Panc1 (cell line): ENCODE data around the gene CTSL. TPM values are rescaled to one million over a fixed set of nuclear protein-coding genes. Genes with fewer than 3 reads are reported as not detected.

Source experiments
- ATAC-seq: fragments of 200-7000 bp; cut with Tn5 transposase; 2 replicates; pipeline ENCODE4 v1.9.1; 2020; ENCODE audit warnings: mild to moderate bottlenecking, moderate library complexity
- BruUV-seq: library from RNA; stranded (reverse); fragments of 400-500 nt; replicated peaks from 2 replicates; lab custom pipeline; 2021; lab: Mats Ljungman, UMichigan
- CTCF ChIA-PET: fragments of 300-600 bp; sonication (Branson Sonifier 250); formaldehyde crosslinking; loops from one replicate; lab custom pipeline; 2022; ENCODE audit warnings: antibody characterized with exemption; lab: Charles Lee
- POLR2A ChIA-PET: fragments of 300-600 bp; sonication (Branson Sonifier 250); formaldehyde crosslinking; loops from one replicate; lab custom pipeline; 2022; ENCODE audit warnings: antibody characterized with exemption; lab: Charles Lee
- DNase-seq: peaks from one replicate; pipeline ENCODE4 v3.0.0-alpha.2; 2010; ENCODE audit warnings: low read depth, low spot score
- H3K27ac ChIP-seq: 2 replicates; pipeline ENCODE4 v1.5.1; 2011; ENCODE audit warnings: mild to moderate bottlenecking, low read length, inconsistent platforms
- H3K27me3 ChIP-seq: fragments of 200-500 bp; sonication (Bioruptor generic); 2 replicates; pipeline ENCODE4 v1.6.0; 2014; ENCODE audit warnings: low read length, inconsistent platforms; ENCODE audit not compliant: control insufficient read depth, insufficient read depth
- H3K36me3 ChIP-seq: fragments of 200-500 bp; sonication (Bioruptor generic); 2 replicates; pipeline ENCODE4 v1.5.1; 2014; ENCODE audit warnings: inconsistent platforms, mild to moderate bottlenecking, low read length, moderate library complexity; ENCODE audit not compliant: control insufficient read depth, insufficient read depth
- H3K4me1 ChIP-seq: 2 replicates; pipeline ENCODE4 v1.5.1; 2011; ENCODE audit warnings: inconsistent platforms, mild to moderate bottlenecking, low read length, moderate library complexity; ENCODE audit not compliant: control insufficient read depth, insufficient read depth
- H3K4me3 ChIP-seq, 2 experiments: 2 replicates each; pipeline ENCODE4 v1.5.1; 2011 to 2012; ENCODE audit warnings: low read depth in 2 of 2, low read length in 2 of 2, mild to moderate bottlenecking in 2 of 2, inconsistent platforms in 1 of 2, moderate library complexity in 1 of 2
- H3K9me3 ChIP-seq: fragments of 200-500 bp; sonication (Bioruptor generic); 2 replicates; pipeline ENCODE4 v1.5.1; 2014; ENCODE audit warnings: low read depth, mild to moderate bottlenecking, inconsistent platforms, low read length, moderate library complexity; ENCODE audit not compliant: control insufficient read depth, insufficient read depth
- POLR2AphosphoS5 ChIP-seq: IDR thresholded peaks from 2 replicates; pipeline ENCODE4 v1.6.1; 2012; ENCODE audit warnings: mild to moderate bottlenecking, low read depth, low read length, moderate library complexity
- SIN3A ChIP-seq: IDR thresholded peaks from 2 replicates; pipeline ENCODE4 v1.6.1; 2012; ENCODE audit warnings: low read depth, mild to moderate bottlenecking, low read length, moderate library complexity, borderline replicate concordance; ENCODE audit not compliant: insufficient read depth
- TCF7L2 ChIP-seq: IDR thresholded peaks from 2 replicates; pipeline ENCODE4 v1.6.1; 2011; ENCODE audit warnings: mild to moderate bottlenecking, low read depth, low read length, inconsistent platforms
- in situ Hi-C: cut with HindIII; loops from 2 replicates; pipeline ENCODE4 v1.10.0; 2016; ENCODE audit warnings: low sequenced_read_pairs, low pct_unique_long_range_greater_than_20kb
- intact Hi-C: fragments of 100-400 bp; cut with micrococcal nuclease; formaldehyde crosslinking; loops from one replicate; pipeline ENCODE4 v1.10.0; 2022; ENCODE audit not compliant: unreplicated experiment
- total RNA-seq: library from RNA; stranded (reverse); gene quantifications from one replicate; pipeline ENCODE4 v1.2.1, GENCODE V29; 2021; ENCODE audit not compliant: unreplicated experiment
- TF ChIP-seq, protein P1 (sequence below), 2 experiments: IDR thresholded peaks; 2 replicates each; pipeline ENCODE4 v1.6.1; 2011 to 2012; ENCODE audit warnings: low read depth in 2 of 2, control low read depth in 1 of 2, low read length in 1 of 2, mild to moderate bottlenecking in 1 of 2, moderate library complexity in 1 of 2; ENCODE audit not compliant: insufficient read depth in 1 of 2
- TF ChIP-seq, protein P2 (sequence below): fragments of 450-650 bp; IDR thresholded peaks from 2 replicates; pipeline ENCODE4 v1.5.1; 2017; ENCODE audit warnings: mild to moderate bottlenecking

Gene CTSL
- total RNA-seq, 1 experiment from 2014 or later, result 45.2 TPM

DNA sequence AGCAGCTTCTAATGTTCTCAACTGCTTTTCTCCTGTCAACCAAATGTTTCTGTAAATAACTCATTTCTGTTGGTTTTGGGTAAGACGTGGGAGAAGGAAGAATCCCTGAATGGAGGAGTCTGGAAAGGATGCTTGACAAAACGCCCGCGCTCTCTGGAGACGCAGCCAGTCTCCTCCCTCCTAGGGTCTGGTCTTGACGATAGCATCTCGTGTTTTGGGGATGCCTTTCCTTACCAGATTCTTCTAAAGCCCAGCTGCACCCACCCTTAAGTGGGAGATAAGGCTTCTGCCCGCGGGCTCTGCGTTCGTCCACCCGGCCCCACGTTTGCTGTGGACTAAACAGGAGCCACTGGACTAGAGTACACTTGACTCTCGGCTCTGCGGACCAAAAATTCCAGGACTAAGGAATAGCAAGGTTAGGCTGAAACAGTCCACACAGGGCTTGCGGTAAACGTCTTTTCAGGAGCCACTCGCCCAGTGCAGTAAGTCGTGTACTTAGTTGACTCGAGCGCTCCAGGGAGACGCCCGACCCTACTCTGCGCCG is 491 bp upstream of the CTSL start:
- H3K36me3 ChIP-seq, result no peaks in the 10 kb centered on the region
- TF ChIP-seq TCF7L2 (no peak), POLR2AphosphoS5 (no peak)
- TF ChIP-seq, protein P1, sequence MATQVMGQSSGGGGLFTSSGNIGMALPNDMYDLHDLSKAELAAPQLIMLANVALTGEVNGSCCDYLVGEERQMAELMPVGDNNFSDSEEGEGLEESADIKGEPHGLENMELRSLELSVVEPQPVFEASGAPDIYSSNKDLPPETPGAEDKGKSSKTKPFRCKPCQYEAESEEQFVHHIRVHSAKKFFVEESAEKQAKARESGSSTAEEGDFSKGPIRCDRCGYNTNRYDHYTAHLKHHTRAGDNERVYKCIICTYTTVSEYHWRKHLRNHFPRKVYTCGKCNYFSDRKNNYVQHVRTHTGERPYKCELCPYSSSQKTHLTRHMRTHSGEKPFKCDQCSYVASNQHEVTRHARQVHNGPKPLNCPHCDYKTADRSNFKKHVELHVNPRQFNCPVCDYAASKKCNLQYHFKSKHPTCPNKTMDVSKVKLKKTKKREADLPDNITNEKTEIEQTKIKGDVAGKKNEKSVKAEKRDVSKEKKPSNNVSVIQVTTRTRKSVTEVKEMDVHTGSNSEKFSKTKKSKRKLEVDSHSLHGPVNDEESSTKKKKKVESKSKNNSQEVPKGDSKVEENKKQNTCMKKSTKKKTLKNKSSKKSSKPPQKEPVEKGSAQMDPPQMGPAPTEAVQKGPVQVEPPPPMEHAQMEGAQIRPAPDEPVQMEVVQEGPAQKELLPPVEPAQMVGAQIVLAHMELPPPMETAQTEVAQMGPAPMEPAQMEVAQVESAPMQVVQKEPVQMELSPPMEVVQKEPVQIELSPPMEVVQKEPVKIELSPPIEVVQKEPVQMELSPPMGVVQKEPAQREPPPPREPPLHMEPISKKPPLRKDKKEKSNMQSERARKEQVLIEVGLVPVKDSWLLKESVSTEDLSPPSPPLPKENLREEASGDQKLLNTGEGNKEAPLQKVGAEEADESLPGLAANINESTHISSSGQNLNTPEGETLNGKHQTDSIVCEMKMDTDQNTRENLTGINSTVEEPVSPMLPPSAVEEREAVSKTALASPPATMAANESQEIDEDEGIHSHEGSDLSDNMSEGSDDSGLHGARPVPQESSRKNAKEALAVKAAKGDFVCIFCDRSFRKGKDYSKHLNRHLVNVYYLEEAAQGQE (IDR thresholded peaks at IDR 0.05; ENCODE audit: insufficient read depth in 1 of 2, low read depth in 2 of 2, low read length in 1 of 2), result no peak
- no peaks in the 10 kb centered on the region for H3K27me3 ChIP-seq
- ChIA-PET CTCF (no interaction called here), POLR2A (no interaction called here)
- ATAC-seq, result peak; percentile 72
- no peak overlapping the region for H3K27ac ChIP-seq
- H3K4me3 ChIP-seq, result peak overlapping the region; percentile 59 to 71
- in situ Hi-C loops (no loop called here), intact Hi-C loops (no loop called here)
- no peaks in the 10 kb centered on the region for H3K9me3 ChIP-seq
- no TSS peak for BruUV-seq
- DNase-seq, result no peak
- H3K4me1 ChIP-seq, result no peaks in the 10 kb centered on the region; the same call in 1 of the 2 replicates

DNA sequence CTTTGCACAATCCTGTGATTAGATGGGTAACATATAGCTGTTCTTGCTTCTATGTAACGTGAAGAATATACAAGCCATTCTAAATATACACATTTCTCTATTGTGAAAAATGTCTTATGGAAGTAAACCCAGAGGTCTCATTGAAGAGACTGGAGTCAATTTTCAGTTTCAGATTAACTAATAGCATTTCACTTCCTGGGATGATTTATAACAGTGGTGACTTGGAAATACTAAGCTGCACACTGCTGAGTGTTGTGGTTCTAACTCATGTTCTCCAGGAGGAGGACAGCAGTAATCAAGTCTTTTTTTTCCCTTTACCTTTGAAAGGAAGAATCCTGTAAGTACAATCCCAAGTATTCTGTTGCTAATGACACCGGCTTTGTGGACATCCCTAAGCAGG is 3.3 kb downstream of the CTSL start:
- Histone ChIP-seq H3K36me3 (no peaks in the 10 kb centered on the region), H3K27ac (no peak overlapping the region), H3K27me3 (no peaks in the 10 kb centered on the region), H3K4me1 (no peaks in the 10 kb centered on the region; the same call in 1 of the 2 replicates), H3K9me3 (no peaks in the 10 kb centered on the region), H3K4me3 (no peak overlapping the region)
- BruUV-seq, result no TSS peak
- DNase-seq, result no peak
- no peak for ATAC-seq
- intact Hi-C loops (no loop called here), in situ Hi-C loops (no loop called here)
- ChIA-PET POLR2A (no interaction called here), CTCF (interaction anchor here (0.7 kb wide), 1 partner anchor 178 kb away, joined by 3 read pairs; no protein-coding TSS in a partner anchor)
- TF ChIP-seq TCF7L2 (no peak), SIN3A (no peak), POLR2AphosphoS5 (no peak)
- TF ChIP-seq, protein P2, sequence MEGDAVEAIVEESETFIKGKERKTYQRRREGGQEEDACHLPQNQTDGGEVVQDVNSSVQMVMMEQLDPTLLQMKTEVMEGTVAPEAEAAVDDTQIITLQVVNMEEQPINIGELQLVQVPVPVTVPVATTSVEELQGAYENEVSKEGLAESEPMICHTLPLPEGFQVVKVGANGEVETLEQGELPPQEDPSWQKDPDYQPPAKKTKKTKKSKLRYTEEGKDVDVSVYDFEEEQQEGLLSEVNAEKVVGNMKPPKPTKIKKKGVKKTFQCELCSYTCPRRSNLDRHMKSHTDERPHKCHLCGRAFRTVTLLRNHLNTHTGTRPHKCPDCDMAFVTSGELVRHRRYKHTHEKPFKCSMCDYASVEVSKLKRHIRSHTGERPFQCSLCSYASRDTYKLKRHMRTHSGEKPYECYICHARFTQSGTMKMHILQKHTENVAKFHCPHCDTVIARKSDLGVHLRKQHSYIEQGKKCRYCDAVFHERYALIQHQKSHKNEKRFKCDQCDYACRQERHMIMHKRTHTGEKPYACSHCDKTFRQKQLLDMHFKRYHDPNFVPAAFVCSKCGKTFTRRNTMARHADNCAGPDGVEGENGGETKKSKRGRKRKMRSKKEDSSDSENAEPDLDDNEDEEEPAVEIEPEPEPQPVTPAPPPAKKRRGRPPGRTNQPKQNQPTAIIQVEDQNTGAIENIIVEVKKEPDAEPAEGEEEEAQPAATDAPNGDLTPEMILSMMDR, result no peak
- TF ChIP-seq, protein P1 (IDR thresholded peaks at IDR 0.05; ENCODE audit: insufficient read depth in 1 of 2, low read depth in 2 of 2, low read length in 1 of 2), result no peak
